RWPE2 (cell line): Measurements from ENCODE around the gene MYLIP.

Experiments
- ATAC-seq: fragments of 200-7000 bp; cut with Tn5 transposase; 3 replicates; pipeline ENCODE4 v1.9.1; 2021; ENCODE audit warnings: low read depth
- DNase-seq: peaks from one replicate; pipeline ENCODE4 v3.0.0-alpha.2; 2020; ENCODE audit warnings: low spot score
- H3K27ac ChIP-seq: fragments of 450-650 bp; 2 replicates; pipeline ENCODE4 v1.5.1; 2017; ENCODE audit warnings: mild to moderate bottlenecking; ENCODE audit not compliant: poor library complexity, severe bottlenecking
- H3K27me3 ChIP-seq: fragments of 250-450 bp; sonication (Bioruptor Pico); 2 replicates; pipeline ENCODE4 v1.5.1; 2021; ENCODE audit warnings: mild to moderate bottlenecking, moderate library complexity; ENCODE audit not compliant: insufficient read depth, poor library complexity, severe bottlenecking
- H3K36me3 ChIP-seq: fragments of 250-450 bp; sonication (Bioruptor Pico); 2 replicates; pipeline ENCODE4 v1.5.1; 2020; ENCODE audit warnings: low read depth, mild to moderate bottlenecking, moderate library complexity
- H3K4me1 ChIP-seq: fragments of 250-450 bp; sonication (Bioruptor Pico); 2 replicates; pipeline ENCODE4 v1.5.1; 2021; ENCODE audit warnings: mild to moderate bottlenecking, moderate library complexity; ENCODE audit not compliant: insufficient read depth, poor library complexity, severe bottlenecking
- H3K4me3 ChIP-seq: fragments of 250-450 bp; sonication (Bioruptor Pico); 2 replicates; pipeline ENCODE4 v1.5.1; 2021; ENCODE audit warnings: mild to moderate bottlenecking, moderate library complexity; ENCODE audit not compliant: severe bottlenecking
- H3K9me3 ChIP-seq: fragments of 250-450 bp; sonication (Bioruptor Pico); 2 replicates; pipeline ENCODE4 v1.5.1; 2021; ENCODE audit warnings: mild to moderate bottlenecking, moderate library complexity; ENCODE audit not compliant: severe bottlenecking
- TF ChIP-seq, protein P1 (sequence below): fragments of 450-650 bp; IDR thresholded peaks from one replicate; pipeline ENCODE4 v1.5.1; 2017; ENCODE audit warnings: mild to moderate bottlenecking, moderate library complexity; ENCODE audit not compliant: poor library complexity, severe bottlenecking

MYLIP gene

DNA sequence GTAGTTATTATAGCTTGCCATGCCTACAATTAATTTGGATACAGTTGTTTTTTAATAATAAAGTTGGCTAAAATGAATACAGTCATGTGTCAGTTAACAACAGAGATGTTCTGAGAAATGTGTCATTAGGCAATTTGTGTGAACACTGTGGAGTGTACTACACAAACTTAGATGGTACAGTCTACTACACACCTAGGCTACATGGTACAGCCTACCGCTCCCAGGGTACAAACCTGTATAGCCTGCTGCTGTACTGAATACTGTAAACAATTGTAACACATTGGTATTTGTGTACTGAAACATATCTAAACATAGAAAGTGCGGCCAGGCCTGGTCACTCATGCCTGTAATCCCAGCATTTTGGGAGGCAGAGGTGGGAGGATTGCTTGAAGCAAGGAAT lies 50.2 kb downstream of the MYLIP start:
- Histone ChIP-seq H3K27me3 (no peaks in the 10 kb centered on the region), H3K9me3 (no peaks in the 10 kb centered on the region), H3K27ac (no peak overlapping the region), H3K4me1 (no peaks in the 10 kb centered on the region), H3K36me3 (no peaks in the 10 kb centered on the region), H3K4me3 (no peak overlapping the region)
- no peak for ATAC-seq
- no peak for DNase-seq
- TF ChIP-seq, protein P1, sequence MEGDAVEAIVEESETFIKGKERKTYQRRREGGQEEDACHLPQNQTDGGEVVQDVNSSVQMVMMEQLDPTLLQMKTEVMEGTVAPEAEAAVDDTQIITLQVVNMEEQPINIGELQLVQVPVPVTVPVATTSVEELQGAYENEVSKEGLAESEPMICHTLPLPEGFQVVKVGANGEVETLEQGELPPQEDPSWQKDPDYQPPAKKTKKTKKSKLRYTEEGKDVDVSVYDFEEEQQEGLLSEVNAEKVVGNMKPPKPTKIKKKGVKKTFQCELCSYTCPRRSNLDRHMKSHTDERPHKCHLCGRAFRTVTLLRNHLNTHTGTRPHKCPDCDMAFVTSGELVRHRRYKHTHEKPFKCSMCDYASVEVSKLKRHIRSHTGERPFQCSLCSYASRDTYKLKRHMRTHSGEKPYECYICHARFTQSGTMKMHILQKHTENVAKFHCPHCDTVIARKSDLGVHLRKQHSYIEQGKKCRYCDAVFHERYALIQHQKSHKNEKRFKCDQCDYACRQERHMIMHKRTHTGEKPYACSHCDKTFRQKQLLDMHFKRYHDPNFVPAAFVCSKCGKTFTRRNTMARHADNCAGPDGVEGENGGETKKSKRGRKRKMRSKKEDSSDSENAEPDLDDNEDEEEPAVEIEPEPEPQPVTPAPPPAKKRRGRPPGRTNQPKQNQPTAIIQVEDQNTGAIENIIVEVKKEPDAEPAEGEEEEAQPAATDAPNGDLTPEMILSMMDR, result no peak

DNA sequence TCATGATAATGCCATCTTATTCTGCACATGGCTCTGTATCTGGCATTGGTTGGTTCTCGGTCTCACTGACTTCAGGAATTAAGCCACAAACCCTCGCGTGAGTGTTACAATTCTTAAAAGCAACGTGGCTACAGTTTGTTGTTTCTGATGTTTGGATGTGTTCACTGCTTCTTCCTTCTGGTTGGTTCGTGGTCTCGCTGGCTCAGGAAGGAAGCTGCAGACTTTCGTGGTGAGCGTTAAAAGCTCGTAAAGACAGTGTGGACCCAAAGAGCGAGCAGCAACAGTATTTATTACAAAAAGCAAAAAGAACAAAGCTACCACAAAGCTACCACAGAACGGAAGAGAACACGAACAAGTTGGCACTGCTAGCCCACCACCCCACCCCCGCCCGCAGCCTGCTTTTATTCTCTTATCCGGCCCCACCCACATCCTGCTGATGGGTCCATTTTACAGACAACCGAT lies 51.1 kb downstream of the MYLIP start:
- no peaks in the 10 kb centered on the region for H3K36me3 ChIP-seq
- no peak for ATAC-seq
- no peak for DNase-seq
- TF ChIP-seq, protein P1, result no peak
- H3K4me3 ChIP-seq, result no peak overlapping the region
- no peaks in the 10 kb centered on the region for H3K27me3 ChIP-seq
- H3K9me3 ChIP-seq, result no peaks in the 10 kb centered on the region
- H3K4me1 ChIP-seq, result no peaks in the 10 kb centered on the region
- H3K27ac ChIP-seq, result no peak overlapping the region

DNA sequence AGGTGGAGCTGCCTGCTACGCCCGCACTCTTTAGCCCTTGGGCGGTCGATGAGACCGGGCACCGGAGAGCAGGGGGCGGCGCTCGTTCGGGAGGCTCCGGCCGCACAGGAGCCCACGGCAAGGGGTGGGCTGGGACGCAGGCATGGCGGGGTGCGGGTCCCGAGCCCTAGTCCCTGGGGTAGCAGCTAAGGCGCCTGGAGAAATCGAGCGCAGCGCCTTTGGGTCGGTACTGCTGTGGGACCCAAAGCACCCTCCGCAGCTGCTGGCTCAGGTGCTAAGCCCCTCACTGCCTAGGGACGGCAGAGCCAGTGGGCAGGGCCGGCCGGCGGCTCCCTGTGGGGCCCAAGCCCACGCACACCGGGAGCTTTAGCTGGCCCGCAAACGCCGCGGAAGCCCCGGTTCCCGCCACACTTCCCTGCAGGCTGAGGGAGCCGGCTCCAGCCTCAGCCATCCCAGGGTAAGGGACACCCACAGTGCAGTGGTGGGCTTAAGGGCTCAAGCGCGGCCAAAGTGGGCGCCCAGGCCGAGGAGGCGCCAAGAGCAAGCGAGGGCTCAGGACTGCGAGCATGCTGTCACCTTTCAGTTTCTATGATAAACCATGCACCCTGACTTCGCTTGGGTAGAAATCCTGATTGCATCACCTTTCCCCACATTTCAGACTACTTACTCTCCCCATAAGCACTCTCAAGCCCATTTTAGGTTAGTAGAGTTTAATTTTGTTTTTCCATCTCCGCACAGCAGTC lies 52.0 kb downstream of the MYLIP start:
- Histone ChIP-seq H3K27me3 (no peaks in the 10 kb centered on the region), H3K4me1 (no peaks in the 10 kb centered on the region), H3K36me3 (no peaks in the 10 kb centered on the region), H3K4me3 (no peak overlapping the region), H3K9me3 (no peaks in the 10 kb centered on the region), H3K27ac (no peak overlapping the region)
- ATAC-seq (no peak), DNase-seq (no peak)
- TF ChIP-seq, protein P1, result no peak

DNA sequence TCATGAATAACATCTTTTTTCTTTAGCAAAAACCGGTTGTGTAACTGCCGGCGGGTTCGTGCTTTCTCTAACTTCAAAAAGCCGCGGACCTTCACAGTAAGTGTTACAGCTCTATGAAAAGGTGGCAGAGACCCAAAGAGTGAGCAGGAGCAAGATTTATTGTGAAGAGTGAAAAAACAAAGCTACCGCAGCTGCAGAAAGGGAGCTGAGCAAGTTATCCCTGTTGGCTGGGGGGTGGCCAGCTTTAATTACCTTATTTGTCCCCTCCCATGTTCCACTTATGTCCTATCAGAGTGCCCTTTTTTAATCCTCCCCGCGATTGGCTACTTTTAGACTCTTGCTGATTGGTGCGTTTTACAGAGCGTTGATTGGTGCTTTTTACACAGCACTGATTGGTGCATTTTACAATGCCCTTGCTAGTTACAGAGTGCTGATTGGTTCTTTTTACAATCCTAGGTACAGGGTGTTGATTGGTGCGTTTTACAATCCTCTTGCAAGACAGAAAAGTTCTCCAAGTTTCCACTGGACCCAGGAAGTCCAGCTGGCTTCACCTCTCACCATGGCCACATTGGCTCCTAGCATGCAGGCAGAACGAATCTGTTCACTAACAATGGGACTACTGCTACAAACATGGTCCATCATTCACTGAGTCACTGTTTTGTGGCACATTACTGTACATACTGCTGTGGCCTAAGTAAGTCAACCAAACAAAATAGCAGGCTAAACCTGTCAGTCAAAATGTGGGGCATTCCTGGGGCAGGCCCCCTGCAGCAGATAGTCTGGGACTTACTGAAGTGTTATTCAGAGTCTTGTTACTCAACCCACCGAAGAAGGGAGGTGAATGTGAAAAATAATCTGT lies 52.8 kb downstream of the MYLIP start:
- Histone ChIP-seq H3K4me3 (no peak overlapping the region), H3K27ac (no peak overlapping the region), H3K4me1 (no peaks in the 10 kb centered on the region), H3K9me3 (no peaks in the 10 kb centered on the region), H3K36me3 (no peaks in the 10 kb centered on the region), H3K27me3 (no peaks in the 10 kb centered on the region)
- ATAC-seq, result no peak
- TF ChIP-seq, protein P1, result no peak
- no peak for DNase-seq
